ENCODE measurements around the gene CHST12.
A peak's percentile ranks its signal among the peaks of the same experiment; 100 is the strongest.

The CHST12 gene

GRCh38 chr7:2480070-2480408, 76.6 kb downstream of the CHST12 start:
- Histone ChIP-seq H3K4me1 (peaks cover 7% of the 10 kb centered on the region), H3K9me3 (peaks cover 4% of the 10 kb centered on the region; the same call in 1 of the 2 replicates), H3K4me3 (ENCODE audit: low read depth, low read length) (no peak overlapping the region), H3K36me3 (no peaks in the 10 kb centered on the region), H3K27me3 (no peaks in the 10 kb centered on the region; the same call in 1 of the 2 replicates)
- no peak for DNase-seq
- TF ChIP-seq CTCF (IDR thresholded peaks at IDR 0.05; ENCODE audit: low read depth, low read length): no peak

- peaks cover 4% of the 10 kb centered on the region; the same call in 1 of the 2 replicates for H3K9me3 ChIP-seq
- H3K27me3 ChIP-seq: no peaks in the 10 kb centered on the region; the same call in 1 of the 2 replicates
- peaks cover 7% of the 10 kb centered on the region for H3K4me1 ChIP-seq
- no peak for TF ChIP-seq CTCF (IDR thresholded peaks at IDR 0.05; ENCODE audit: low read depth, low read length)
- H3K4me3 ChIP-seq (ENCODE audit: low read depth, low read length): no peak overlapping the region
- no peaks in the 10 kb centered on the region for H3K36me3 ChIP-seq
- DNase-seq: no peak
These were observed 77.8 kb downstream of the CHST12 start for GRCh38 chr7:2481195-2481594.

GRCh38 chr7:2482725-2483451, 79.5 kb downstream of the CHST12 start:
- Histone ChIP-seq H3K4me1 (peaks cover 5% of the 10 kb centered on the region), H3K36me3 (no peaks in the 10 kb centered on the region), H3K4me3 (ENCODE audit: low read depth, low read length) (no peak overlapping the region), H3K27me3 (no peaks in the 10 kb centered on the region; the same call in 1 of the 2 replicates), H3K9me3 (peaks cover 4% of the 10 kb centered on the region; the same call in 1 of the 2 replicates)
- DNase-seq: no peak
- TF ChIP-seq CTCF (IDR thresholded peaks at IDR 0.05; ENCODE audit: low read depth, low read length): peak; percentile 29

- Histone ChIP-seq H3K27me3 (no peaks in the 10 kb centered on the region), H3K36me3 (no peaks in the 10 kb centered on the region), H3K4me1 (no peaks in the 10 kb centered on the region; the same call in 1 of the 2 replicates), H3K9me3 (peaks cover 4% of the 10 kb centered on the region; the same call in 1 of the 2 replicates), H3K4me3 (ENCODE audit: low read depth, low read length) (no peak overlapping the region)
- DNase-seq: no peak
- TF ChIP-seq CTCF (IDR thresholded peaks at IDR 0.05; ENCODE audit: low read depth, low read length): no peak
These were observed 80.1 kb downstream of the CHST12 start for GRCh38 chr7:2483494-2483893.

GRCh38 chr7:2484868-2485267, 81.5 kb downstream of the CHST12 start:
- TF ChIP-seq CTCF (IDR thresholded peaks at IDR 0.05; ENCODE audit: low read depth, low read length): no peak
- peaks cover 4% of the 10 kb centered on the region; the same call in 1 of the 2 replicates for H3K9me3 ChIP-seq
- no peak for DNase-seq
- H3K4me3 ChIP-seq (ENCODE audit: low read depth, low read length): no peak overlapping the region
- no peaks in the 10 kb centered on the region; the same call in 1 of the 2 replicates for H3K4me1 ChIP-seq
- H3K27me3 ChIP-seq: no peaks in the 10 kb centered on the region
- no peaks in the 10 kb centered on the region for H3K36me3 ChIP-seq

GRCh38 chr7:2487586-2488271, 84.3 kb downstream of the CHST12 start:
- no peaks in the 10 kb centered on the region; the same call in 1 of the 2 replicates for H3K4me1 ChIP-seq
- H3K36me3 ChIP-seq: no peaks in the 10 kb centered on the region
- no peaks in the 10 kb centered on the region for H3K27me3 ChIP-seq
- H3K9me3 ChIP-seq: peaks cover 4% of the 10 kb centered on the region; the same call in 1 of the 2 replicates
- TF ChIP-seq CTCF (IDR thresholded peaks at IDR 0.05; ENCODE audit: low read depth, low read length): no peak
- no peak overlapping the region for H3K4me3 ChIP-seq (ENCODE audit: low read depth, low read length)
- DNase-seq: no peak

Data from BE2C (cell line).